Measurements from ENCODE around the gene CCDC15. TPM values are rescaled to one million over a fixed set of nuclear protein-coding genes. Genes with fewer than 3 reads are reported as not detected.

CCDC15 gene
- total and polyA plus RNA-seq, 2 donors (not counting 1 experiment from before 2014, with no cell fraction given): 1.2 to 2.3 TPM

DNA sequence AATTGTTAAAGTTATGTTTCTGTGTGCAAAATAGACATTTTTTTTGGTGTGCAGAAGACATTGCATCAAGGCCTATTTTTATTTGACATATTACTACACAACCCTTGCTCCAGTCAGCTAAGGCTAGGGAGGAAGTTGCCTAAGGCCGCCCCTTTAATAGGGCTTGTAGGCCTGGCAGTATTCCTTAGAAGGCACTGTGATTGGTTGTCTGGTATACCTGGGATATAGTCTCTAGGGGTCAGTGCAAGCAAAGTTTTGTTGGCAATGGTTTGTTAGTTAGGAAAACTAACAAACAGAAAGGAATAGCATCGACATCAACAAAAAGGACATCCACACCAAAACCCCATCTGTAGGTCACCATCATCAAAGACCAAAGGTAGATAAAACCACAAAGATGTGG lies 16.9 kb downstream of the CCDC15 start:
- TF ChIP-seq, protein P1, sequence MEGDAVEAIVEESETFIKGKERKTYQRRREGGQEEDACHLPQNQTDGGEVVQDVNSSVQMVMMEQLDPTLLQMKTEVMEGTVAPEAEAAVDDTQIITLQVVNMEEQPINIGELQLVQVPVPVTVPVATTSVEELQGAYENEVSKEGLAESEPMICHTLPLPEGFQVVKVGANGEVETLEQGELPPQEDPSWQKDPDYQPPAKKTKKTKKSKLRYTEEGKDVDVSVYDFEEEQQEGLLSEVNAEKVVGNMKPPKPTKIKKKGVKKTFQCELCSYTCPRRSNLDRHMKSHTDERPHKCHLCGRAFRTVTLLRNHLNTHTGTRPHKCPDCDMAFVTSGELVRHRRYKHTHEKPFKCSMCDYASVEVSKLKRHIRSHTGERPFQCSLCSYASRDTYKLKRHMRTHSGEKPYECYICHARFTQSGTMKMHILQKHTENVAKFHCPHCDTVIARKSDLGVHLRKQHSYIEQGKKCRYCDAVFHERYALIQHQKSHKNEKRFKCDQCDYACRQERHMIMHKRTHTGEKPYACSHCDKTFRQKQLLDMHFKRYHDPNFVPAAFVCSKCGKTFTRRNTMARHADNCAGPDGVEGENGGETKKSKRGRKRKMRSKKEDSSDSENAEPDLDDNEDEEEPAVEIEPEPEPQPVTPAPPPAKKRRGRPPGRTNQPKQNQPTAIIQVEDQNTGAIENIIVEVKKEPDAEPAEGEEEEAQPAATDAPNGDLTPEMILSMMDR (conservative IDR thresholded peaks at IDR 0.05 in 1 of 2, IDR thresholded peaks at IDR 0.05 in 1 of 2; ENCODE audit: low read depth in 1 of 2, low read length in 2 of 2): peak in 1 of 2 donors; percentile 7
- no peak for TF ChIP-seq EZH2 (IDR thresholded peaks at IDR 0.05; ENCODE audit: low read length, missing control alignments)

DNA sequence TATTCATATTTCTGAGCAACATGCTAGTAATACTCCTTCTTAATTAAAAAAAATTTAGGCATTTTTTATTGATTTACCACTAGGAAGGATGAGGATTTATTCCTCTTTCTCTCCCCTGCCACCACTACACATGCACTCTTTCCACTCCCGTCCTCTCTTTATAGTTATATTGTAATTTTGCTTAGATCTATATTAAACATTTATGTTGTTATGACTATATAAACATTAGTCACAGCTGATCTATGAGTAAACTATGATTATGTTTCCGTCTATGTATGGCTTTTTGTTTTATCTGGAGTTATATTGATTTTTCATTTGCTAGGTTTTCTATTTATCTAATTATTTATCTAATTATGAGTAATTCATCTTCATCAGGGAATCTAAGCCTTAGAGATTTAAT lies 17.8 kb downstream of the CCDC15 start:
- H3K9me3 ChIP-seq (ENCODE audit: control insufficient read depth, insufficient read depth, low read depth, low read length): no peaks in the 10 kb centered on the region
- DNase-seq (ENCODE audit: low read depth in 2 of 2): no peak
- H3K27me3 ChIP-seq (ENCODE audit: control insufficient read depth, insufficient read depth, low read length): no peaks in the 10 kb centered on the region
- no peak for TF ChIP-seq EZH2 (IDR thresholded peaks at IDR 0.05; ENCODE audit: low read length, missing control alignments)
- TF ChIP-seq, protein P1 (conservative IDR thresholded peaks at IDR 0.05 in 1 of 2, IDR thresholded peaks at IDR 0.05 in 1 of 2; ENCODE audit: low read depth in 1 of 2, low read length in 2 of 2): no peak
- no peak overlapping the region for H3K4me3 ChIP-seq (replicated peaks in 1 of 4; ENCODE audit: control extremely low read depth in 1 of 4, insufficient read depth in 1 of 4, low read depth in 3 of 4, low read length in 4 of 4)
- no peak overlapping the region for H2AFZ ChIP-seq (ENCODE audit: low read length)
- no peak overlapping the region for H3K27ac ChIP-seq (ENCODE audit: insufficient read depth, low read length)
- H3K4me1 ChIP-seq (ENCODE audit: control insufficient read depth, extremely low read depth, insufficient read depth, low read length): no peaks in the 10 kb centered on the region
- no peaks in the 10 kb centered on the region for H3K79me2 ChIP-seq (ENCODE audit: control insufficient read depth, insufficient read depth, low read length)
- no peak overlapping the region for H3K9ac ChIP-seq (ENCODE audit: insufficient read depth, low read length)
- H3K4me2 ChIP-seq (ENCODE audit: extremely low read depth, insufficient read depth, low read length): no peak overlapping the region
- no peaks in the 10 kb centered on the region for H4K20me1 ChIP-seq (ENCODE audit: control insufficient read depth, extremely low read depth, insufficient read depth, low read length)
- H3K36me3 ChIP-seq (ENCODE audit: control insufficient read depth, insufficient read depth, low read length): no peaks in the 10 kb centered on the region

More for the DNA sequence above, 16.9 kb downstream of the CCDC15 start:
- Histone ChIP-seq H3K4me1 (ENCODE audit: control insufficient read depth, extremely low read depth, insufficient read depth, low read length) (no peaks in the 10 kb centered on the region), H3K4me3 (replicated peaks in 1 of 4; ENCODE audit: control extremely low read depth in 1 of 4, insufficient read depth in 1 of 4, low read depth in 3 of 4, low read length in 4 of 4) (no peak overlapping the region), H3K36me3 (ENCODE audit: control insufficient read depth, insufficient read depth, low read length) (no peaks in the 10 kb centered on the region), H2AFZ (ENCODE audit: low read length) (no peak overlapping the region), H3K9ac (ENCODE audit: insufficient read depth, low read length) (no peak overlapping the region), H3K9me3 (ENCODE audit: control insufficient read depth, insufficient read depth, low read depth, low read length) (no peaks in the 10 kb centered on the region), H3K27me3 (ENCODE audit: control insufficient read depth, insufficient read depth, low read length) (no peaks in the 10 kb centered on the region), H3K79me2 (ENCODE audit: control insufficient read depth, insufficient read depth, low read length) (no peaks in the 10 kb centered on the region), H4K20me1 (ENCODE audit: control insufficient read depth, extremely low read depth, insufficient read depth, low read length) (no peaks in the 10 kb centered on the region), H3K4me2 (ENCODE audit: extremely low read depth, insufficient read depth, low read length) (no peak overlapping the region), H3K27ac (ENCODE audit: insufficient read depth, low read length) (no peak overlapping the region)
- DNase-seq (ENCODE audit: low read depth in 2 of 2): peak; percentile 24 to 60

DNA sequence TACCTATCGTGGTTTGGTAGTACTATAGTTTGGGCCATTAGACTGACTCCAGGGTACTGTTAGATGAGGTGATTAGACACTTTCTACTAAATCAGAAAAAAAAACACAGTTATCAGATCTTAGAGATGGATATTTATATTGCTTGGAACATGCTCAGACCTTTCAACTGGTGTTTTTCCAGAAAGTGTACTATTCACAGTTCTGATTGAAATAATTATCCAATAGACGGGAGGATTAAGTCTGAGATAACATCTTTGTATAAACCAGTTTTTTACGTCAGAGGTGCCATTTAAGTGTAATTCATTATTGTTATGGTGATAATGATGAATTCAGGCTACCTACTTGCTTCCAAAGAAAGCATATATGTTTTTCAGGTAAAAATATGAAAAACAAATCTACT lies 22.5 kb downstream of the CCDC15 start:
- Histone ChIP-seq H3K4me1 (ENCODE audit: control insufficient read depth, extremely low read depth, insufficient read depth, low read length) (no peaks in the 10 kb centered on the region), H3K36me3 (ENCODE audit: control insufficient read depth, insufficient read depth, low read length) (no peaks in the 10 kb centered on the region), H3K4me3 (replicated peaks in 1 of 4; ENCODE audit: control extremely low read depth in 1 of 4, insufficient read depth in 1 of 4, low read depth in 3 of 4, low read length in 4 of 4) (no peak overlapping the region), H3K79me2 (ENCODE audit: control insufficient read depth, insufficient read depth, low read length) (no peaks in the 10 kb centered on the region), H3K9ac (ENCODE audit: insufficient read depth, low read length) (no peak overlapping the region), H2AFZ (ENCODE audit: low read length) (no peak overlapping the region), H3K9me3 (ENCODE audit: control insufficient read depth, insufficient read depth, low read depth, low read length) (no peaks in the 10 kb centered on the region), H4K20me1 (ENCODE audit: control insufficient read depth, extremely low read depth, insufficient read depth, low read length) (no peaks in the 10 kb centered on the region), H3K4me2 (ENCODE audit: extremely low read depth, insufficient read depth, low read length) (no peak overlapping the region), H3K27ac (ENCODE audit: insufficient read depth, low read length) (no peak overlapping the region), H3K27me3 (ENCODE audit: control insufficient read depth, insufficient read depth, low read length) (no peaks in the 10 kb centered on the region)
- no peak for TF ChIP-seq EZH2 (IDR thresholded peaks at IDR 0.05; ENCODE audit: low read length, missing control alignments)
- TF ChIP-seq, protein P1 (conservative IDR thresholded peaks at IDR 0.05 in 1 of 2, IDR thresholded peaks at IDR 0.05 in 1 of 2; ENCODE audit: low read depth in 1 of 2, low read length in 2 of 2): no peak
- DNase-seq (ENCODE audit: low read depth in 2 of 2): no peak
